Measurements from ENCODE around the gene HYCC2. TPM values are rescaled to one million over a fixed set of nuclear protein-coding genes. Genes with fewer than 3 reads are reported as not detected.
A peak's percentile ranks its signal among the peaks of the same experiment; 100 is the strongest.
"Not testable (repeated sequence)": the region's sequence is repeated elsewhere in the genome, so short reads cannot be mapped to it uniquely, and the experiment has no call there.

Gene HYCC2
- total RNA-seq, 2 experiments from 2014 or later = 19.1 TPM

DNA sequence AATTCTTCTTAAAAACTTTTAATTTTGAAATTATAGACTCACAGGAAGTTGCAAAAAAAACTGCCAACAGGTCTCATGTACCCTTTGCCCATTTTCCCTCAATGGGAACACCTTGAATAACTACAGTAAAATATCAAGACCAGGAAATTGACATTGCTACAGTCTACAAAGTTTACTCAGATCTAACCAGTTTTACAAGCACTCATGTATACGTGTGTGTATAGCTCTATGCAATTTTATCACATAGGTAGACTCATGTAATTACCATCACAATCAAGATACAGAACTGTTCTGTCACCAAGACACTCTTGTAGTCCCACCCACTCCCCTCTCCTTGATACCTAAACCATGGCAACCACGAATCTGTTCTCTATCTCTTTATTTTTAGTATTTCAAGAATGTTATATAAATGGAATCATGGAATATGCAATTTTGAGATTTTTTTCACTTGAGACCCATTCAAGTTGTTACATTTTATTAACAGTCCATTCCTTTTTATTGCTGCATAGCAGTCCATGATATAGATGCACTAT lies 6.6 kb downstream of the HYCC2 start:
- Mint-ChIP-seq H3K4me1 (ENCODE audit: low read depth) (peaks cover 46% of the 10 kb centered on the region), H3K4me3 (no peak overlapping the region), H3K27me3 (ENCODE audit: low read depth) (no peaks in the 10 kb centered on the region), H3K36me3 (ENCODE audit: low read depth) (peaks cover 2% of the 10 kb centered on the region), H3K27ac (no peak overlapping the region), H3K9me3 (no peaks in the 10 kb centered on the region)
- DNase-seq = no peak
- CTCF ChIA-PET = interaction anchor here (0.6 to 6.3 kb wide), 4 partner anchors 100 to 1795 kb away, joined by 3 to 104 read pairs (median 4); no protein-coding TSS in a partner anchor
- intact Hi-C loops (cut with micrococcal nuclease) = no loop called here

GRCh38 chr2:201063516-201063915 lies 8.0 kb downstream of the HYCC2 start:
- H3K4me3 Mint-ChIP-seq; H3K36me3 Mint-ChIP-seq (ENCODE audit: low read depth); H3K27me3 Mint-ChIP-seq (ENCODE audit: low read depth); intact Hi-C loops (cut with micrococcal nuclease); CTCF ChIA-PET; H3K9me3 Mint-ChIP-seq; H3K27ac Mint-ChIP-seq: not testable (repeated sequence)
- H3K4me1 Mint-ChIP-seq (ENCODE audit: low read depth) = peaks cover 40% of the 10 kb centered on the region
- peak; percentile 9 for DNase-seq

DNA sequence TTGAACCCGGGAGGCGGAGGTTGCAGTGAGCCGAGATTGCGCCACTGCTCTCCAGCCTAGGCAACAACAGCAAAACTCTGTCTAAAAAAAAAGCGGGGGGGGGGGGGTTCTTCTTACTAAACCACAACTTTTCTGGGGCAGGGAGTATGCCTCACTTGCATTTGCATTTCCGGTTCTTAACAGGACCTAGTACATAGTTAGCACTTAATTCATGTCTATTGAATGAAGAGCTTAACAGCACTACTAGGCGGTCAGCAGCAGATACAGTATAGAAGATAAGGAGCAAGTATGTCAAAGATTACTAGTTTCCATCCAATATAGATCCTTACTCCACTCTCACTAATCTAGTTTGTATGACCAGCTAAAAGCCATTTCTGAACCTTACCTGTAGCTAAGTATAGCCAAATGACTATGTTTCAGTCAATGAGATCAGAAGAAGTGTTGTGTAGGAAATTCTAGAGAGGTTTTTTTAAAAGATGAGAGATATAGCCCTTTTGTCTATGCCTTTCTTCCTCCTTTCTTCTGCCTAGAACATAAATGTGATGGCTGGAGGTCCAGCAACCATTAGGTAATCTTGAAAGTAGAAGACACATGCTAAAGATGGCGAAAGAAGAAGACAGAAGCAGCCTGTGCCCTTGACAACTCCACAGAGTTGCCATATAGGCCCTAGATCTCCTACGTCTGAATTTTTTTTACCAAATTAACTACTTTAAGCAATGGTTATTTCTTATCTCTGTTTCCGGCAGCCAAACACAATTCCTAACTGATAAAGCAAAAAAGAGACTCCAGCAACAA lies 11.3 kb downstream of the HYCC2 start:
- H3K27me3 Mint-ChIP-seq (ENCODE audit: low read depth) = no peaks in the 10 kb centered on the region
- no peak overlapping the region for H3K27ac Mint-ChIP-seq
- H3K9me3 Mint-ChIP-seq = no peaks in the 10 kb centered on the region
- peaks cover 2% of the 10 kb centered on the region for H3K36me3 Mint-ChIP-seq (ENCODE audit: low read depth)
- intact Hi-C loops (cut with micrococcal nuclease) = no loop called here
- no peak overlapping the region for H3K4me3 Mint-ChIP-seq
- CTCF ChIA-PET = interaction anchor here (0.7 to 1.2 kb wide), 3 partner anchors 12 to 200 kb away, joined by 3 read pairs; partner anchors contain the start of genes CASP8 and NDUFB3
- peaks cover 30% of the 10 kb centered on the region for H3K4me1 Mint-ChIP-seq (ENCODE audit: low read depth)
- DNase-seq = no peak

DNA sequence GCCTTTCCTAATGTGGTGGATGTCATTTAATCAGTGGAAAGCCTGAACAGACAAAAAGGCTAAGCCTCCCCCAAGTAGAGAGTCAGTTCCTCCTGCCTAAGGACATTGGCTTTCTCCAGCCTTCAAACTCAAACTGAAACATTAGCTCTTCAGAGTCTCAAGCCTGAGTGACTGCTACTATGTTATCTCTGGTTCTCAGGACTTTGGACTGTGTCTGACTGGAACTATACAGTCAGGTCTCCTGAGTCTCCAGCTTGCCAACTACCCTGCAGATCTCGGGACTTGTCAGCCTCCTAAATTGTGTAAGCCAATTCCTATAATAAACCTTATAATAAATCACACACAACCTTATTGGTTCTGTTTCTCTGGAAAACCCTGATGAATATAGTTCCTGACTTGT lies 12.6 kb downstream of the HYCC2 start:
- Mint-ChIP-seq H3K9me3 (no peaks in the 10 kb centered on the region), H3K4me1 (ENCODE audit: low read depth) (peaks cover 24% of the 10 kb centered on the region), H3K27me3 (ENCODE audit: low read depth) (no peaks in the 10 kb centered on the region), H3K4me3 (no peak overlapping the region), H3K36me3 (ENCODE audit: low read depth) (peaks cover 5% of the 10 kb centered on the region), H3K27ac (no peak overlapping the region)
- CTCF ChIA-PET = interaction anchor here (0.6 to 1.2 kb wide), 3 partner anchors 9 to 80 kb away, joined by 3 to 4 read pairs (median 4); no protein-coding TSS in a partner anchor
- intact Hi-C loops (cut with micrococcal nuclease) = no loop called here
- DNase-seq = no peak

DNA sequence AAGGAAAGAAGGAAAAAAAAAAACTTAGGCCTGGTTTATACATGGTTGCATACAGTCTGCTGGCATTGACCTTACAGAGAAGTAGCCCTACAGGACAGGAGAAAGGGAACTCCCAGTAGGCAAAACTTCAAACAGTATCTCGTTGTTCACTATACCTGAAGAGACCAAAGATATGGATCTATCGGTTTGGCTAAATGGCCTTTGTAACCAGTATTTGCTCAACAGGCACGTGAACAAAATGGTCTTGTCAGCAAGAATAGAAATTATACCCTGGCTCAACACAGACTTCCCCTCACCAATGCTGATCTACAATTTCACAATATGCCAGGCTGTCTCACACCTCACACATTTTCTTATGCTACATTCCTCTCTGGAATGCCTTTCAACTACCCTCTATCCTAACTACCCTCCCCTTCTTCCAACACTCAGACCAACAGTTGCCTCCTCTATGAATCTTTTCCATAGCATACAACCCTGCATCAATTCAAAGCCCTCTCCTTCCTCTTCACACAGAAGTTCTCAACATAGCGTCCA lies 13.7 kb downstream of the HYCC2 start:
- no peaks in the 10 kb centered on the region for H3K27me3 Mint-ChIP-seq (ENCODE audit: low read depth)
- intact Hi-C loops (cut with micrococcal nuclease) = no loop called here
- peaks cover 17% of the 10 kb centered on the region for H3K4me1 Mint-ChIP-seq (ENCODE audit: low read depth)
- DNase-seq = no peak
- no peak overlapping the region for H3K4me3 Mint-ChIP-seq
- H3K9me3 Mint-ChIP-seq = no peaks in the 10 kb centered on the region
- H3K36me3 Mint-ChIP-seq (ENCODE audit: low read depth) = peaks cover 5% of the 10 kb centered on the region
- CTCF ChIA-PET = interaction anchor here (2.3 to 3.0 kb wide), 2 partner anchors 11 to 13 kb away, joined by 5 to 15 read pairs; no protein-coding TSS in a partner anchor
- H3K27ac Mint-ChIP-seq = no peak overlapping the region

DNA sequence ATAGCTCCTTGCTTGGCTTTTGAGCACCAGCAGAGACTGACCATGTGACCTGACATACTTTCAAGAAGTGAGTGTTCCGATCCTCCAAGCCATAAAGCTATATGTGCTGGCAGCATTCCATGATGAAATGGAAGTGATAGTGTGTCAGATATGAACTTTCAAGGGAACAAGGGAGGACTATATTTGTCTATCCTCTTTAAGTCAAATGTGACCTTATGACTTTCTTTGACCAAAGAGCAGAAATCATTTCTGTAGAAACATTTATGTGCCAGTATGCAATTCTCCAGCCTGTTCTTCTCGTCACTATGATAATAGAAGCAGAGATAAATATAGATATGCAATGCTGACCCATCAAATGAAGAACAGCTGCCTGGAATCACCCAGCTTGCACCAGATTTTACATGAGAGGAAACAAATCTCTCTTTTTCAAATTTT lies 14.4 kb downstream of the HYCC2 start:
- CTCF ChIA-PET = interaction anchor here (0.6 to 3.0 kb wide), 3 partner anchors 11 to 48 kb away, joined by 3 to 15 read pairs (median 5); no protein-coding TSS in a partner anchor
- Mint-ChIP-seq H3K4me3 (no peak overlapping the region), H3K36me3 (ENCODE audit: low read depth) (peaks cover 5% of the 10 kb centered on the region), H3K27me3 (ENCODE audit: low read depth) (no peaks in the 10 kb centered on the region), H3K27ac (no peak overlapping the region), H3K9me3 (no peaks in the 10 kb centered on the region), H3K4me1 (ENCODE audit: low read depth) (peaks cover 21% of the 10 kb centered on the region)
- no peak for DNase-seq
- intact Hi-C loops (cut with micrococcal nuclease) = no loop called here

GRCh38 chr2:201049455-201049854 lies 22.0 kb downstream of the HYCC2 start:
- peaks cover 4% of the 10 kb centered on the region for H3K9me3 Mint-ChIP-seq
- H3K27ac Mint-ChIP-seq = no peak overlapping the region
- no peaks in the 10 kb centered on the region for H3K27me3 Mint-ChIP-seq (ENCODE audit: low read depth)
- peaks cover 26% of the 10 kb centered on the region for H3K36me3 Mint-ChIP-seq (ENCODE audit: low read depth)
- H3K4me3 Mint-ChIP-seq = no peak overlapping the region
- intact Hi-C loops (cut with micrococcal nuclease) = loop anchor here (5.0 kb wide), 1 partner anchor 52 kb away; no protein-coding TSS in a partner anchor
- DNase-seq = no peak
- CTCF ChIA-PET = interaction anchor here (0.6 kb wide), 1 partner anchor 66 kb away, joined by 4 read pairs; no protein-coding TSS in a partner anchor
- H3K4me1 Mint-ChIP-seq (ENCODE audit: low read depth) = peaks cover 10% of the 10 kb centered on the region

- Mint-ChIP-seq H3K36me3 (ENCODE audit: low read depth) (peaks cover 33% of the 10 kb centered on the region), H3K27ac (no peak overlapping the region), H3K4me3 (no peak overlapping the region), H3K9me3 (peaks cover 4% of the 10 kb centered on the region), H3K27me3 (ENCODE audit: low read depth) (no peaks in the 10 kb centered on the region), H3K4me1 (ENCODE audit: low read depth) (peaks cover 6% of the 10 kb centered on the region)
- intact Hi-C loops (cut with micrococcal nuclease) = loop anchor here (5.0 kb wide), 1 partner anchor 50 kb away; no protein-coding TSS in a partner anchor
- CTCF ChIA-PET = no interaction called here
- no peak for DNase-seq
Measured at GRCh38 chr2:201046881-201047280, 24.6 kb downstream of the HYCC2 start.

- H3K4me1 Mint-ChIP-seq (ENCODE audit: low read depth); DNase-seq; CTCF ChIA-PET; H3K27ac Mint-ChIP-seq; H3K27me3 Mint-ChIP-seq (ENCODE audit: low read depth); intact Hi-C loops (cut with micrococcal nuclease); H3K4me3 Mint-ChIP-seq: not testable (repeated sequence)
- H3K36me3 Mint-ChIP-seq (ENCODE audit: low read depth) = peaks cover 32% of the 10 kb centered on the region
- H3K9me3 Mint-ChIP-seq = peaks cover 13% of the 10 kb centered on the region
Measured at GRCh38 chr2:201043050-201043449, 28.4 kb downstream of the HYCC2 start.

DNA sequence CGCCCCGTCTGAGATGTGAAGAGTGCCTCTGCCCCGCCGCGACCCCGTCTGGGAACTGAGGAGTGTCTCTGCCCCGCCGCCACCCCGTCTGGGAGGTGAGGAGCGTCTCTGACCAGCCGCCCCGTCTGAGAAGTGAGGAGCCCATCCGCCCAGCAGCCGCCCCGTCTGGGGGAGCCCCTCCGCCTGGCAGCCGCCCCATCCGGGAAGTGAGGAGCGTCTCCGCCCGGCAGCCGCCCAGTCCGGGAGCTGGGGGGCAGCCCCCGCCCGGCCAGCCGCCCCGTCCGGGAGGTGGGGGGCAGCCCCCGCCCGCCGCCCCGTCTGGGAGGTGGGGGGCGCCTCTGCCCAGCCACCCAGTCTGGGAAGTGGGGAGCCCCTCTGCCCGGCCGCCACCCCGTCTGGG lies 29.0 kb downstream of the HYCC2 start:
- H3K9me3 Mint-ChIP-seq = peaks cover 12% of the 10 kb centered on the region
- intact Hi-C loops (cut with micrococcal nuclease); H3K27me3 Mint-ChIP-seq (ENCODE audit: low read depth); CTCF ChIA-PET; DNase-seq; H3K27ac Mint-ChIP-seq; H3K4me1 Mint-ChIP-seq (ENCODE audit: low read depth); H3K4me3 Mint-ChIP-seq: not testable (repeated sequence)
- H3K36me3 Mint-ChIP-seq (ENCODE audit: low read depth) = peaks cover 30% of the 10 kb centered on the region

DNA sequence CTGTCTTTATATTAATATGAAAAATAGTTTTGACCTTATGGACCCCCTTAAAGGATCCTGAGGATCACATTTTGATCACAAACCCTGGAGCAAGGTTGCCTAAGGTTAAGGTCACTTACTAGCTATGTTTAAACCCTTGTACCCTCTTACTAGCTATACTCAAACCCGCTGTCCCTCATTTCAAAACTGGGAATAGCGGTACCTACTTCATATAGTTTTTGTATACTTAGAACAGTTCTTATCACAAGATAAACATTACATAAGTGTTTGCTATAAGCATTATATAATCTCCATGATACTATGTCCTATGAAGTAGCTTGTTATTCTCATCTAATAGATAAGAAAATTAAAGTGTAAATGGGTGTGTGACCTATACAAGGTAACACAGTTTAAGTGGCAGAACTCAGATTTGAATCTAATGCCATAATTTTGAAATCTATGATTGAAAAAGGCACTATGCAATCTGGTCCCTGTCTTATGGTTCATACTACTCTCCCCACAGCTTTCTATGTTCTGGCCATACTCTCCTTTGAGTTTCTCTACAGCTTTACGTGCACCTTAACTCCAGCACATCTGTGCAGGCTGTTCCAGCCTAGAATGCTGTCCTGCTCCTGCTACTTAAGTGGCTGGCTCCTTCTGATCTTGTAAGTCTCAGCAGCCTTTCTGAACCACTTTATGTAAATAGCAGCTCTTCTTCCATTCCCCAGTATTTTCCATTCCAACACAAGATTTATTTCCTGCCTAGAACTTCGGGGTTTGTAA lies 30.4 kb downstream of the HYCC2 start:
- no peaks in the 10 kb centered on the region for H3K27me3 Mint-ChIP-seq (ENCODE audit: low read depth)
- peaks cover 32% of the 10 kb centered on the region for H3K36me3 Mint-ChIP-seq (ENCODE audit: low read depth)
- H3K9me3 Mint-ChIP-seq = peaks cover 11% of the 10 kb centered on the region
- intact Hi-C loops (cut with micrococcal nuclease) = no loop called here
- no peak overlapping the region for H3K4me3 Mint-ChIP-seq
- no peak for DNase-seq
- H3K4me1 Mint-ChIP-seq (ENCODE audit: low read depth) = peaks cover 4% of the 10 kb centered on the region
- CTCF ChIA-PET = interaction anchor here (1.0 kb wide), 1 partner anchor 28 kb away, joined by 3 read pairs; no protein-coding TSS in a partner anchor
- no peak overlapping the region for H3K27ac Mint-ChIP-seq

- CTCF ChIA-PET = interaction anchor here (1.1 kb wide), 1 partner anchor 14 kb away, joined by 5 read pairs; no protein-coding TSS in a partner anchor
- no peak for DNase-seq
- peaks cover 34% of the 10 kb centered on the region for H3K36me3 Mint-ChIP-seq (ENCODE audit: low read depth)
- H3K4me3 Mint-ChIP-seq = no peak overlapping the region
- peaks cover 15% of the 10 kb centered on the region for H3K9me3 Mint-ChIP-seq
- no peak overlapping the region for H3K27ac Mint-ChIP-seq
- intact Hi-C loops (cut with micrococcal nuclease) = no loop called here
- H3K4me1 Mint-ChIP-seq (ENCODE audit: low read depth) = peaks cover 4% of the 10 kb centered on the region
- H3K27me3 Mint-ChIP-seq (ENCODE audit: low read depth) = no peaks in the 10 kb centered on the region
Measured at GRCh38 chr2:201038855-201039254, 32.6 kb downstream of the HYCC2 start.
